LNCAP (cell line): ENCODE data around the gene POMGNT2.

Experiments used
- CTCF ChIP-seq: fragments of 450-650 bp; IDR thresholded peaks from 2 replicates; pipeline ENCODE4 v1.5.1; 2017; ENCODE audit warnings: mild to moderate bottlenecking

The POMGNT2 gene

GRCh38 chr3:43053291-43053690, 52.6 kb downstream of the POMGNT2 start:
- TF ChIP-seq CTCF: no peak

GRCh38 chr3:43048470-43048869, 57.4 kb downstream of the POMGNT2 start:
- no peak for TF ChIP-seq CTCF

GRCh38 chr3:43046583-43046982, 59.3 kb downstream of the POMGNT2 start:
- no peak for TF ChIP-seq CTCF

GRCh38 chr3:43043793-43044192, 62.1 kb downstream of the POMGNT2 start:
- no peak for TF ChIP-seq CTCF

- no peak for TF ChIP-seq CTCF
Measured at GRCh38 chr3:43043071-43043766, 62.7 kb downstream of the POMGNT2 start.

- TF ChIP-seq CTCF: no peak
Measured at GRCh38 chr3:43041517-43041916, 64.4 kb downstream of the POMGNT2 start.

- no peak for TF ChIP-seq CTCF
Measured at GRCh38 chr3:43038010-43038409, 67.9 kb downstream of the POMGNT2 start.
